ENCODE results near the gene TMEM167B.

- TF ChIP-seq CTCF (IDR thresholded peaks at IDR 0.05) (no peak), POLR2A (IDR thresholded peaks at IDR 0.05) (no peak), POLR2AphosphoS5 (IDR thresholded peaks at IDR 0.05) (no peak)
Measured at GRCh38 chr1:109084563-109085517, 5.7 kb upstream of the TMEM167B start.
